ENCODE data around the gene PRDM12. TPM values are rescaled to one million over a fixed set of nuclear protein-coding genes. Genes with fewer than 3 reads are reported as not detected.

The PRDM12 gene
- total RNA-seq, 1 experiment from 2014 or later: not detected

DNA sequence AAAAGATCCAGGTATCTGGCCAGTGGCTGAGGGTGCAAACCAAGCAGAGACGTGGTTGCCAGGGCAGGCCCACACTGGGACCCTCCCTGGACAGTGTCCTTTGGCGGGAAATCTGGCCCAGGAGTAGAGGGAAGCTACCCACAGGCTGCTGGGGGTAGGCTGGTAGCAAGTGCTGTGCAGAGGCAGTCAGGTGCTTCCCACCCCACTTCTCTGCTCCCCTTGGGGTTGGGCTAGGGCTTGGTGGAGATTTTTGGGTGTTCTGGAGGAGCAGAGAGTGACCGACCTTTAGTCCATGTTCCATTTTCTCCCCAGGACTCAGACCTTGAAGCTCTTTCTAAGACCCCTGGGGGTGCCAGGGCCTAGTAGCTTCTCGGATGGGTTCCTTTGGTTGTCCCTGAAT lies 5.6 kb downstream of the PRDM12 start:
- no peak overlapping the region for H3K4me2 ChIP-seq (ENCODE audit: insufficient read depth, insufficient read length, low read length)
- H3T11ph ChIP-seq (ENCODE audit: low read length): no peak overlapping the region
- no peak overlapping the region for H2BK15ac ChIP-seq (ENCODE audit: low read depth, low read length)
- Mint-ChIP-seq H3K9me3 (no peaks in the 10 kb centered on the region; a peak in 3 of 5 replicates), H3K4me3 (no peak overlapping the region), H3K4me1 (peaks cover 10 to 13% of the 10 kb centered on the region in 2 experiments), H3K27me3 (ENCODE audit: low read depth) (peaks cover 76% of the 10 kb centered on the region), H3K27ac (no peak overlapping the region), H3K36me3 (ENCODE audit: insufficient read depth in 1 of 3, low read depth in 3 of 3) (peaks cover 0 to 1% (median 0%) of the 10 kb centered on the region in 3 experiments; a peak in 1 of 7 replicates)
- H3K79me1 ChIP-seq (ENCODE audit: insufficient read depth, low read depth, low read length, poor library complexity, severe bottlenecking): no peaks in the 10 kb centered on the region
- no peaks in the 10 kb centered on the region for H4K20me1 ChIP-seq (ENCODE audit: control insufficient read depth, insufficient read depth, insufficient read length)
- H2AK5ac ChIP-seq (ENCODE audit: insufficient read length, low read length): no peak overlapping the region
- no peak overlapping the region for H3K56ac ChIP-seq (ENCODE audit: insufficient read length, low read depth, low read length)
- DNase-seq: no peak
- TF ChIP-seq, protein P1, sequence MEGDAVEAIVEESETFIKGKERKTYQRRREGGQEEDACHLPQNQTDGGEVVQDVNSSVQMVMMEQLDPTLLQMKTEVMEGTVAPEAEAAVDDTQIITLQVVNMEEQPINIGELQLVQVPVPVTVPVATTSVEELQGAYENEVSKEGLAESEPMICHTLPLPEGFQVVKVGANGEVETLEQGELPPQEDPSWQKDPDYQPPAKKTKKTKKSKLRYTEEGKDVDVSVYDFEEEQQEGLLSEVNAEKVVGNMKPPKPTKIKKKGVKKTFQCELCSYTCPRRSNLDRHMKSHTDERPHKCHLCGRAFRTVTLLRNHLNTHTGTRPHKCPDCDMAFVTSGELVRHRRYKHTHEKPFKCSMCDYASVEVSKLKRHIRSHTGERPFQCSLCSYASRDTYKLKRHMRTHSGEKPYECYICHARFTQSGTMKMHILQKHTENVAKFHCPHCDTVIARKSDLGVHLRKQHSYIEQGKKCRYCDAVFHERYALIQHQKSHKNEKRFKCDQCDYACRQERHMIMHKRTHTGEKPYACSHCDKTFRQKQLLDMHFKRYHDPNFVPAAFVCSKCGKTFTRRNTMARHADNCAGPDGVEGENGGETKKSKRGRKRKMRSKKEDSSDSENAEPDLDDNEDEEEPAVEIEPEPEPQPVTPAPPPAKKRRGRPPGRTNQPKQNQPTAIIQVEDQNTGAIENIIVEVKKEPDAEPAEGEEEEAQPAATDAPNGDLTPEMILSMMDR (conservative IDR thresholded peaks at IDR 0.05): no peak
- H4K91ac ChIP-seq (ENCODE audit: insufficient read length, low read depth, low read length): no peak overlapping the region
- H3K9me3 ChIP-seq (ENCODE audit: control insufficient read depth, low read depth, low read length): no peaks in the 10 kb centered on the region
- H2BK20ac ChIP-seq (ENCODE audit: low read depth, low read length, poor library complexity, severe bottlenecking): no peak overlapping the region
- no peaks in the 10 kb centered on the region for H3K79me2 ChIP-seq (ENCODE audit: insufficient read depth, low read length)
- H4K5ac ChIP-seq (ENCODE audit: insufficient read length, low read depth, low read length): no peak overlapping the region
- no CpG with 5 or more reads among the region's 4 CpGs for whole genome bisulfite sequencing (ENCODE audit: extremely low coverage, insufficient read length, low lambda C conversion rate)
- H2BK12ac ChIP-seq (ENCODE audit: insufficient read length, low read depth, low read length): no peak overlapping the region
- H3K4me1 ChIP-seq (ENCODE audit: insufficient read depth, low read length): no peaks in the 10 kb centered on the region; the same call in 1 of the 2 replicates
- no peak overlapping the region for H2AFZ ChIP-seq (ENCODE audit: low read length)
- H3K4ac ChIP-seq (ENCODE audit: low read depth, low read length): no peak overlapping the region
- H4K8ac ChIP-seq (replicated peaks; ENCODE audit: insufficient read length, low read depth, low read length): no peak overlapping the region
- H3K23ac ChIP-seq (ENCODE audit: insufficient read length, low read depth, low read length): no peak overlapping the region
- no peaks in the 10 kb centered on the region for H3K23me2 ChIP-seq (ENCODE audit: insufficient read length, low read depth, low read length, poor library complexity, severe bottlenecking)
- no peak overlapping the region for H3K9ac ChIP-seq (ENCODE audit: extremely low read depth, insufficient read length, low read length)
- no peak overlapping the region for H2BK5ac ChIP-seq (ENCODE audit: insufficient read length, low read length)
- H3K27ac ChIP-seq (ENCODE audit: insufficient read length, low read depth, low read length): no peak overlapping the region
- no peak overlapping the region for H2BK120ac ChIP-seq (ENCODE audit: low read depth, low read length, poor library complexity, severe bottlenecking)
- H3K14ac ChIP-seq (ENCODE audit: insufficient read depth, low read length): no peak overlapping the region
- no peak overlapping the region for H3K18ac ChIP-seq (ENCODE audit: insufficient read length, low read depth, low read length)
- peaks cover 35% of the 10 kb centered on the region for H3K27me3 ChIP-seq (ENCODE audit: insufficient read depth, low read length)
